SIG-M5 treated with dmso at 0.1 percent for 504 hours (cell line): ENCODE data around the gene PPAT.
"Not testable (repeated sequence)": the region's sequence is repeated elsewhere in the genome, so short reads cannot be mapped to it uniquely, and the experiment has no call there.

Experiments used
- DNase-seq: peaks from one replicate; lab custom pipeline; 2025; ENCODE audit not compliant: unreplicated experiment; lab: John Stamatoyannopoulos, UW

Gene PPAT

GRCh38 chr4:56387023-56388001 lies 48.1 kb downstream of the PPAT start, which contains the start of gene AASDH:
Gene AASDH, minus strand, starts transcription at chr4:56387491. Its CDS starts 3,192 bp downstream, at chr4:56384299.
- DNase-seq: peak; percentile 88

DNA sequence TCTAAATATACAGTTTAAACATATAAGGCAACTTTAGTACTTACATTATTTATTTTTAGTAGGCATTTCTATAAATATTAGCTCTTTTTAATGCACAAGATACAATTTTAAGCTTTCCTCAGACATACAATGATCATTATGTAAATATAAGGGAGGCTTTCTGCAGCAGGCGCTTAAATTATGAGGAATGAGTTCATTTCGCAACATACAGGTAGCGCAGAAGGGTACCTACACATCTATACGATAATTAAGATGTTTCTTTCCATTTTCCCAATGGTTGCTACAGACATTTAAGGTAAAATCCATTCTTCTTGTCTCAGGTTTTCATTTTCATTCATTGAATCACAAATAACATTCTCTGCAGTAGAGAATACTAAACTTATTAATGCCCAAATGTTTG lies 49.3 kb downstream of the PPAT start:
- DNase-seq: no peak

GRCh38 chr4:56375458-56375857 lies 60.0 kb downstream of the PPAT start:
- no peak for DNase-seq

DNA sequence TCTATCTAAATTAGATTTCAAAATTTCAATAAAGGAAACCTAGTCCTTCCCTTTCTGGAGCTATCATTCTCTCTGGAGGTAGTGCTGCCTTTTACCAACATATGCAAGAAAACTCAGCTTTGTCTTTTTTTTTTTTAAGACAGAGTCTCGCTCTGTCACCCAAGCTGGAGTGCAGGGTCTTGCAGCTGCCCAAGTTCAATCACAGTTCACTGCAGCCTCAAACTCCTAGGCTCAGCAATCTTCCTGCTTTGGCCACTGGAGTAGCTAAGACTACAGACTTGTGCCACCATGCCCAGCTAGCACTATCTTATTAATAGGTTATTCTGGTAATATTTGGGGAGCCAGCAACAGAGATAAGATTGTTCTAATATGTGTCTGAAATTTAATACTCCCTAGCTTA lies 60.5 kb downstream of the PPAT start:
- DNase-seq: no peak

DNA sequence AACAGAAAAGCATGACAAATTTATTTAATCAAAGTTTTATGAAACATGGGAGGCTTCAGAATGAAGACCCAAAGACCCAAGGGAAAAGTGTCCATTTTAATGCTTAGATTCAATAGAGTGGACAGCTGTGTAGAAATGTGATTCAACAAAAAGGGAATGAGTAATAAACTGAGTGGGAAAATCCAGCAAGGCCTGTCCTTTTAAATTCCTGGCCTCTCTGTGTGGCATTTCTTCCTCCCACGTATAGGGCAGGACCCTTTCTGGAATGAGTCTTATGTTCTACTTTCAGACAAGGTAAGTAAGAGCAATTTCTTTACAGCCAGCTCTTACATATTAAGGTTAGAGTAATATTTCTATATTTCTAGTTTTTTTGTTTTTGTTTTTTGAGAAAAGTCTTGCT lies 62.6 kb downstream of the PPAT start:
- no peak for DNase-seq

GRCh38 chr4:56371426-56372220 lies 63.8 kb downstream of the PPAT start:
- DNase-seq: no peak

GRCh38 chr4:56370377-56370776 lies 65.0 kb downstream of the PPAT start:
- DNase-seq: no peak

- DNase-seq: not testable (repeated sequence)
These were observed 72.4 kb downstream of the PPAT start for GRCh38 chr4:56362981-56363380.

- no peak for DNase-seq
These were observed 75.3 kb downstream of the PPAT start for GRCh38 chr4:56360071-56360470.

DNA sequence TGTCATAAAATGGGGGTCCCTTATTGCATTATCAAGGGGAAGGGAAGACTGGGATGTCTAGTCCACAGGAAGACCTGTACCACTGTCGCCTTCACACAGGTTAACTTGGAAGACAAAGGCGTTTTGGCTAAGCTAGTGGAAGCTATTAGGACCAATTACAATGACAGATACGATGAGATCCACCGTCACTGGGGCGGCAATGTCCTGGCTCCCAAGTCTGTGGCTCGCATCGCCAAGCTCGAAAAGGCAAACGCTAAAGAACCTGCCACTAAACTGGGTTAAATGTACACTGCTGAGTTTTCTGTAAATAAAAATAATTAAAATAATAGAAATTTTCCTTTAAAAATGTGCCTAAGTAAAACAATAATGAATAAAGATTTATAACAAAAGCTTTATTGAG lies 78.8 kb downstream of the PPAT start:
- no peak for DNase-seq

GRCh38 chr4:56348576-56348975 lies 86.8 kb downstream of the PPAT start:
- DNase-seq: no peak

DNA sequence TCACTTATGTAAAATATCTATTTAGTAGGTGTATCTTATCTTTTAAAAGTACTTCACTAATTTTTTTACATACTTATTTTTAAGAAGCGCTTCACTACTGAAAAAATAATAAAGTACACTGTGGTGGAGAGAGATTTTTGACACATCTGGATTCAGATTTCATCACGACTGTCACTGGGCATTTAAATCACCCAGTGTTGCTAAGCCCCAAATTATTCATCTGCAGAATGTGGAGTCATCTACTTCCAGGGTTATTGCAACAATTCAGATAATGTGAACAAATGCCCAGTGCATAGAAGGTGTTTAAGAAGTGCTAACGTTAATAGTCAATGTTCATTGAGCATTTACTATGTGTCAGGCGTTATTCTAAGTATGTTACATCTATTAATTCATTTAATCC lies 90.0 kb downstream of the PPAT start:
- no peak for DNase-seq
